Measurements from ENCODE around the gene TBX5. TPM values are rescaled to one million over a fixed set of nuclear protein-coding genes. Genes with fewer than 3 reads are reported as not detected.

Gene TBX5
- polyA plus RNA-seq, 1 of the 3 experiments (the other 2 are of a cell fraction) = not detected

- POLR2A ChIA-PET = no interaction called here
- TF ChIP-seq NRF1 (IDR thresholded peaks at IDR 0.05; ENCODE audit: low read depth, low read length) (no peak), EP300 (IDR thresholded peaks at IDR 0.05; ENCODE audit: borderline replicate concordance in 1 of 2, low read depth in 1 of 2, low read length in 1 of 2) (no peak), MEF2A (IDR thresholded peaks at IDR 0.05; ENCODE audit: borderline replicate concordance, low read depth) (no peak)
- no peak overlapping the region for H3K4me2 ChIP-seq
Measured at GRCh38 chr12:114334395-114334794, 71.5 kb downstream of the TBX5 start.

DNA sequence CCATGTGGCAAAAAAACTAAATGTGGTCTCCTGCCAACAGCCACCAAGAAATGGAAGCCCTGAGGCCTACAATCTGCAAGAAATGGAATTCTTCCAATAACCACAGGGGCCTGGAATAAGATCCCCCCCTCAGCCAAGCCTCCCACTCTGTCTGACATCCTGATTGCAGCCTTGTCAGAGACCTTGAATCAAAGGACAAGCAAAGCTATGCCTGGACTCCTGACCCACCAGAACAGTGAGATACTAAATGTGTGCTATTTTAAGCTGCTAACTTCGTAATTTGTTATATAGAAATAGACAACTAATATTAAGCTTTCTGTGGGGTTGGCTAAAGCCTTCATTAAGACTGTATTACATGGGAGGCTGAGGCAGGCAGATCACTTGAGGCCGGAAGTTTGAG lies 77.7 kb downstream of the TBX5 start:
- Histone ChIP-seq H3K9ac (no peak overlapping the region), H3K79me2 (ENCODE audit: insufficient read depth) (no peaks in the 10 kb centered on the region), H3K4me2 (no peak overlapping the region), H4K20me1 (ENCODE audit: insufficient read depth) (no peaks in the 10 kb centered on the region), H3K27ac (ENCODE audit: low read depth in 2 of 2, low read length in 1 of 2) (no peak overlapping the region), H3K27me3 (ENCODE audit: insufficient read depth) (no peaks in the 10 kb centered on the region; the same call in 1 of the 2 replicates), H3K9me3 (no peaks in the 10 kb centered on the region), H3K4me3 (ENCODE audit: low read depth in 2 of 2, low read length in 1 of 2) (no peak overlapping the region), H3K36me3 (replicated peaks in 1 of 2; ENCODE audit: control insufficient read depth in 1 of 2, insufficient read depth in 2 of 2, low read length in 1 of 2) (no peaks in the 10 kb centered on the region), H2AFZ (ENCODE audit: low read depth) (no peak overlapping the region), H3F3A (replicated peaks; ENCODE audit: insufficient read depth) (no peaks in the 10 kb centered on the region), H3K4me1 (ENCODE audit: control insufficient read depth in 1 of 2, insufficient read depth in 2 of 2, low read depth in 1 of 2, low read length in 1 of 2) (no peaks in the 10 kb centered on the region), H3K9me2 (no peaks in the 10 kb centered on the region)
- ChIA-PET POLR2A (no interaction called here), CTCF (no interaction called here)
- TF ChIP-seq, protein P1, sequence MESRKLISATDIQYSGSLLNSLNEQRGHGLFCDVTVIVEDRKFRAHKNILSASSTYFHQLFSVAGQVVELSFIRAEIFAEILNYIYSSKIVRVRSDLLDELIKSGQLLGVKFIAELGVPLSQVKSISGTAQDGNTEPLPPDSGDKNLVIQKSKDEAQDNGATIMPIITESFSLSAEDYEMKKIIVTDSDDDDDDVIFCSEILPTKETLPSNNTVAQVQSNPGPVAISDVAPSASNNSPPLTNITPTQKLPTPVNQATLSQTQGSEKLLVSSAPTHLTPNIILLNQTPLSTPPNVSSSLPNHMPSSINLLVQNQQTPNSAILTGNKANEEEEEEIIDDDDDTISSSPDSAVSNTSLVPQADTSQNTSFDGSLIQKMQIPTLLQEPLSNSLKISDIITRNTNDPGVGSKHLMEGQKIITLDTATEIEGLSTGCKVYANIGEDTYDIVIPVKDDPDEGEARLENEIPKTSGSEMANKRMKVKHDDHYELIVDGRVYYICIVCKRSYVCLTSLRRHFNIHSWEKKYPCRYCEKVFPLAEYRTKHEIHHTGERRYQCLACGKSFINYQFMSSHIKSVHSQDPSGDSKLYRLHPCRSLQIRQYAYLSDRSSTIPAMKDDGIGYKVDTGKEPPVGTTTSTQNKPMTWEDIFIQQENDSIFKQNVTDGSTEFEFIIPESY (IDR thresholded peaks at IDR 0.05; ENCODE audit: borderline replicate concordance, low read depth) = no peak
- TF ChIP-seq JUND (IDR thresholded peaks at IDR 0.05) (no peak), NRF1 (IDR thresholded peaks at IDR 0.05; ENCODE audit: low read depth, low read length) (no peak), TCF12 (IDR thresholded peaks at IDR 0.05) (no peak), FOSL2 (IDR thresholded peaks at IDR 0.05; ENCODE audit: borderline replicate concordance, low read depth) (no peak), POLR2AphosphoS5 (IDR thresholded peaks at IDR 0.05; ENCODE audit: low read depth, low read length) (no peak), NFIC (IDR thresholded peaks at IDR 0.05; ENCODE audit: borderline replicate concordance) (no peak), RXRA (IDR thresholded peaks at IDR 0.05; ENCODE audit: borderline replicate concordance, low read depth) (no peak), CHD2 (IDR thresholded peaks at IDR 0.05; ENCODE audit: low read length, partially characterized antibody) (no peak), USF2 (IDR thresholded peaks at IDR 0.05; ENCODE audit: borderline replicate concordance, low read depth, low read length) (no peak), FOXM1 (IDR thresholded peaks at IDR 0.05; ENCODE audit: low read depth) (no peak)
- WGBS (ENCODE audit: low lambda C conversion rate) = 0% methylated on average over 2 of the region's 2 CpGs
- no peak for DNase-seq

More at GRCh38 chr12:114334395-114334794, 71.5 kb downstream of the TBX5 start:
- Histone ChIP-seq H3F3A (replicated peaks; ENCODE audit: insufficient read depth) (no peaks in the 10 kb centered on the region), H3K9me3 (no peaks in the 10 kb centered on the region), H3K36me3 (replicated peaks in 1 of 2; ENCODE audit: control insufficient read depth in 1 of 2, insufficient read depth in 2 of 2, low read length in 1 of 2) (no peaks in the 10 kb centered on the region), H4K20me1 (ENCODE audit: insufficient read depth) (no peaks in the 10 kb centered on the region), H3K9me2 (no peaks in the 10 kb centered on the region), H2AFZ (ENCODE audit: low read depth) (no peak overlapping the region), H3K27ac (ENCODE audit: low read depth in 2 of 2, low read length in 1 of 2) (no peak overlapping the region), H3K79me2 (ENCODE audit: insufficient read depth) (no peaks in the 10 kb centered on the region), H3K27me3 (ENCODE audit: insufficient read depth) (no peaks in the 10 kb centered on the region; the same call in 1 of the 2 replicates), H3K4me3 (ENCODE audit: low read depth in 2 of 2, low read length in 1 of 2) (no peak overlapping the region), H3K4me1 (ENCODE audit: control insufficient read depth in 1 of 2, insufficient read depth in 2 of 2, low read depth in 1 of 2, low read length in 1 of 2) (no peaks in the 10 kb centered on the region), H3K9ac (no peak overlapping the region)
- WGBS (ENCODE audit: low lambda C conversion rate) = 5% methylated on average over 5 of the region's 5 CpGs
- DNase-seq = no peak
- CTCF ChIA-PET = no interaction called here

Data from SK-N-SH (cell line).